AG09319 (cell line): Measurements from ENCODE around the gene TMPRSS11D.

Experiments used
- DNase-seq: peaks from one replicate; pipeline ENCODE4 v3.0.0-alpha.2; 2010; ENCODE audit warnings: low read depth; ENCODE audit errors: extremely low read depth
- TF ChIP-seq, protein P1 (sequence below): IDR thresholded peaks from 2 replicates; pipeline ENCODE4 v1.5.1; 2011; ENCODE audit warnings: low read depth, mild to moderate bottlenecking, inconsistent platforms, low read length, moderate library complexity

Gene TMPRSS11D

DNA sequence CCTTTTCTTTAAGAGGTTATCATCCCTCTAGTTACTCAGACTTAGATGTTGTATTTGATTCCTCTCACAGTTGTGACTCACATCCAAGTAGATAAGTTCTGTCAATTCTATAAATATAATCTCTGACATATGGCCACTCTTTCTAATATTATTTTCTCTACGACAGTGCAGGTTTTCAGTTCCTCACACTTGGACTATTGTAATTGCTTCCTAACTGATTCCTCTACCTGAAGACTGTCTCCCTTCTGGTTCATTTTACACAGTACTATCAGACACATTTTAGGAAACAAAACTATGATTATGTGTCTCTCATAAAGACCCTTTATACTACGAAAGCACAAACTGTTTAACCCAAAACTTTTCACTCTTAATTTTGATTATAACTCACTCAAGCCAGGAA is 98.3 kb downstream of the TMPRSS11D start:
- TF ChIP-seq, protein P1, sequence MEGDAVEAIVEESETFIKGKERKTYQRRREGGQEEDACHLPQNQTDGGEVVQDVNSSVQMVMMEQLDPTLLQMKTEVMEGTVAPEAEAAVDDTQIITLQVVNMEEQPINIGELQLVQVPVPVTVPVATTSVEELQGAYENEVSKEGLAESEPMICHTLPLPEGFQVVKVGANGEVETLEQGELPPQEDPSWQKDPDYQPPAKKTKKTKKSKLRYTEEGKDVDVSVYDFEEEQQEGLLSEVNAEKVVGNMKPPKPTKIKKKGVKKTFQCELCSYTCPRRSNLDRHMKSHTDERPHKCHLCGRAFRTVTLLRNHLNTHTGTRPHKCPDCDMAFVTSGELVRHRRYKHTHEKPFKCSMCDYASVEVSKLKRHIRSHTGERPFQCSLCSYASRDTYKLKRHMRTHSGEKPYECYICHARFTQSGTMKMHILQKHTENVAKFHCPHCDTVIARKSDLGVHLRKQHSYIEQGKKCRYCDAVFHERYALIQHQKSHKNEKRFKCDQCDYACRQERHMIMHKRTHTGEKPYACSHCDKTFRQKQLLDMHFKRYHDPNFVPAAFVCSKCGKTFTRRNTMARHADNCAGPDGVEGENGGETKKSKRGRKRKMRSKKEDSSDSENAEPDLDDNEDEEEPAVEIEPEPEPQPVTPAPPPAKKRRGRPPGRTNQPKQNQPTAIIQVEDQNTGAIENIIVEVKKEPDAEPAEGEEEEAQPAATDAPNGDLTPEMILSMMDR = no peak

DNA sequence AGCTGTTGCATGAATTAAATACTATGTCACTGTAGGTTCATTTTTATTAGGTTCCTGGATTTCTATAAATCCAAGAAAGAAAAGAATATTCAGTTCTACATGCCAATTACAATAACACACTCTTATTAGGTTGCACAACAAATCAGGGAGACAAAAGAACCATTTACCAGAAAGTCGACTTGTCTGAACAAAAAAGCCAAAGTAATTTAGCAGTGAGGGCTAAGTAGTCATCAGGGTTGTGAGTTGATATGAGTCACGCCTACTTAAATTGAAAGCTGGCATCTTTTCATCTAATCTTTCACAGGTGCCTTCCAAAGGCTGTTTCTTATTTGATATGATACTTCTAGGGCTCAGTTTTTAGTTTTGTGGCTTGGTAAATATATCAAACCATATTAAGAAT is 104.2 kb downstream of the TMPRSS11D start:
- DNase-seq = no peak
- TF ChIP-seq, protein P1 = no peak

More for the DNA sequence above, 98.3 kb downstream of the TMPRSS11D start:
- no peak for DNase-seq

DNA sequence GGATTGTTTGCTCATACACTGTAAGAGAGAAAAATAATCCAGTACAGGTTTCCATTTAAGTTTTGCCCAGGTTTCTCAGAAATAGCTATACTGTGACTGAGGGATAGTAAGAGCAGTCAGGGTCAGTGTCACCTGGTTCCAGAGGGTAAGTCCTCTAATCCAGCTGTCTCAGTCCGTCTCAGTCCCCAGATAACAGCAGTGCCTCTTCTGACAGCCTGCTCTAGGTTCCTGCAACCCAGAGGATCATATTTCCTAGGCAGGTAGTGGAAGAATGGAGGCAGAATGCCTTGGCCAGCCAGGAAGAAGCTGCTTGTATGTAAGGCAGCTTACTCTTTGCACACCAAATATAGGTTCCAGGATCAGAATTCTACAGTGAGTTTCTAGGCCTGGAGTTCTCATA is 107.1 kb downstream of the TMPRSS11D start:
- TF ChIP-seq, protein P1 = no peak

More for the DNA sequence above, 107.1 kb downstream of the TMPRSS11D start:
- DNase-seq = no peak
